ENCODE results near the gene MCRIP2. TPM values are rescaled to one million over a fixed set of nuclear protein-coding genes. Genes with fewer than 3 reads are reported as not detected.

MCRIP2 gene
- total and polyA plus RNA-seq, 2 of the 8 experiments (the other 6 are each of a cell fraction or from before 2014, with no cell fraction given): 45.4 to 75.5 TPM

- Histone ChIP-seq H3K79me1 (ENCODE audit: low read depth, low read length) (peaks cover 6% of the 10 kb centered on the region; the same call in 1 of the 2 replicates), H3K4me2 (ENCODE audit: insufficient read depth in 1 of 2, low read depth in 2 of 2, low read length in 2 of 2) (peak within 1 kb of the TSS; percentile 74 to 92), H3K36me3 (ENCODE audit: control insufficient read depth in 2 of 4, insufficient read depth in 4 of 4, low read length in 3 of 4) (peaks cover 4 to 16% (median 13%) of the 10 kb centered on the region in 4 experiments; a peak in 7 of 8 replicates), H3K4me1 (replicated peaks in 1 of 4; ENCODE audit: control insufficient read depth in 3 of 4, insufficient read depth in 4 of 4, low read length in 3 of 4) (peaks cover 0 to 34% (median 28%) of the 10 kb centered on the region in 4 experiments; a peak in 6 of 7 replicates), H3K23me2 (ENCODE audit: low read depth, low read length) (peaks cover 17% of the 10 kb centered on the region), H3K23ac (ENCODE audit: insufficient read length) (no peak within 1 kb of the TSS), H2BK120ac (replicated peaks; ENCODE audit: low read depth, low read length) (no peak within 1 kb of the TSS), H4K5ac (ENCODE audit: insufficient read length, low read depth, low read length) (peak within 1 kb of the TSS; percentile 62), H2BK12ac (ENCODE audit: low read depth, low read length) (peak within 1 kb of the TSS; percentile 84; the same call in 1 of the 2 replicates), H3K18ac (ENCODE audit: extremely low read depth, low read length) (peak within 1 kb of the TSS; percentile 32), H2BK5ac (ENCODE audit: low read depth, low read length) (peak within 1 kb of the TSS; percentile 49; the same call in 1 of the 2 replicates), H3K9ac (replicated peaks in 1 of 4; ENCODE audit: extremely low read depth in 1 of 4, low read depth in 3 of 4, low read length in 3 of 4) (peak within 1 kb of the TSS; percentile 13 to 72 (median 64); a peak in 6 of 7 replicates), H3K27ac (ENCODE audit: low read depth, low read length) (peak within 1 kb of the TSS; percentile 72), H3K79me2 (ENCODE audit: control insufficient read depth in 1 of 2, insufficient read depth in 2 of 2, low read length in 2 of 2) (peaks cover 0 to 12% of the 10 kb centered on the region in 2 experiments; a peak in 1 of 4 replicates), H4K91ac (replicated peaks; ENCODE audit: insufficient read length, low read length) (peak within 1 kb of the TSS; percentile 74), H2BK15ac (ENCODE audit: low read length) (no peak within 1 kb of the TSS), H2AFZ (ENCODE audit: low read length) (no peak within 1 kb of the TSS), H2AK5ac (ENCODE audit: low read depth, low read length) (no peak within 1 kb of the TSS), H4K20me1 (replicated peaks in 1 of 2; ENCODE audit: control insufficient read depth in 1 of 2, insufficient read depth in 2 of 2, low read length in 2 of 2) (peaks cover 4 to 26% of the 10 kb centered on the region in 2 experiments), H3K4ac (replicated peaks; ENCODE audit: insufficient read length, low read depth, low read length) (no peak within 1 kb of the TSS), H3K14ac (ENCODE audit: insufficient read length) (no peak within 1 kb of the TSS), H3K9me3 (ENCODE audit: insufficient read depth in 2 of 2, low read depth in 1 of 2, low read length in 1 of 2) (no peaks in the 10 kb centered on the region), H2BK20ac (ENCODE audit: low read length) (no peak within 1 kb of the TSS), H3K56ac (replicated peaks; ENCODE audit: insufficient read length, low read depth, low read length) (peak within 1 kb of the TSS; percentile 59), H3K4me3 (ENCODE audit: extremely low read depth in 1 of 4, insufficient read depth in 2 of 4, low read depth in 3 of 4, low read length in 4 of 4) (peak within 1 kb of the TSS; percentile 72 to 89 (median 80)), H4K8ac (ENCODE audit: extremely low read depth, insufficient read depth, low read length) (peak within 1 kb of the TSS; percentile 82), H3K27me3 (replicated peaks in 1 of 4; ENCODE audit: control insufficient read depth in 3 of 4, extremely low read depth in 1 of 4, insufficient read depth in 3 of 4, low read length in 3 of 4) (peaks cover 0 to 2% (median 0%) of the 10 kb centered on the region in 4 experiments; a peak in 2 of 7 replicates)
- ChIA-PET POLR2A (ENCODE audit: partially characterized antibody) (interaction anchor here (0.6 to 13.3 kb wide), 17 partner anchors 10 to 297 kb away, joined by 3 to 214 read pairs (median 5); partner anchors contain the start of genes ANTKMT, CCDC78, HAGHL and PGAP6), CTCF (ENCODE audit: partially characterized antibody) (interaction anchor here (0.9 to 1.8 kb wide), 4 partner anchors 11 to 32 kb away, joined by 3 to 5 read pairs (median 4); partner anchors contain the start of genes WDR24 and WDR90)
- DNase-seq (ENCODE audit: low read depth in 1 of 2, low spot score in 2 of 2): peak; percentile 64 to 95
- no peak for FAIRE-seq
- 4% methylated on average over 25 of the region's 91 CpGs; no CpG with 5 or more reads in 1 of the 2 experiments for WGBS, 2 experiments (ENCODE audit: extremely low coverage in 1 of 2, insufficient coverage in 1 of 2, insufficient read length in 1 of 2, insufficient replicate concordance in 2 of 2, low coverage in 1 of 2, low lambda C conversion rate in 2 of 2, missing lambda C conversion rate in 1 of 2)
- TF ChIP-seq BACH1 (IDR thresholded peaks at IDR 0.05; ENCODE audit: low read length) (peak; percentile 59; the same call in 1 of the 2 replicates), NRF1 (IDR thresholded peaks at IDR 0.05; ENCODE audit: low read depth, low read length) (no peak), POU5F1 (IDR thresholded peaks at IDR 0.05; ENCODE audit: low read depth, low read length) (no peak), ASH2L (IDR thresholded peaks at IDR 0.05; ENCODE audit: low read length) (peak; percentile 40), KDM1A (IDR thresholded peaks at IDR 0.05; ENCODE audit: borderline replicate concordance, low read length) (0 out of 2 replicates have a peak, but pooled peaks have one; percentile 10), RBBP5 (IDR thresholded peaks at IDR 0.05; ENCODE audit: borderline replicate concordance, low read depth, low read length) (peak; percentile 87; the same call in 1 of the 2 replicates), SRF (IDR thresholded peaks at IDR 0.05; ENCODE audit: low read depth, low read length) (no peak), ATF3 (IDR thresholded peaks at IDR 0.05; ENCODE audit: insufficient read depth, low read depth, low read length) (no peak), SIN3A (conservative IDR thresholded peaks at IDR 0.05 in 1 of 2, IDR thresholded peaks at IDR 0.05 in 1 of 2; ENCODE audit: low read depth in 1 of 2, low read length in 2 of 2) (peak in 1 of 2 experiments; percentile 36; a peak in 1 of 4 replicates), TAF1 (IDR thresholded peaks at IDR 0.05; ENCODE audit: low read depth, low read length) (peak; percentile 33)
Measured at GRCh38 chr16:679814-680624, 38.4 kb downstream of the MCRIP2 start, which contains the start of gene STUB1. STUB1 (plus strand) TSS chr16:680410; CDS start chr16:680526, 116 bp downstream.

All from H1 (cell line).